ENCODE measurements around the gene ANKRD10. TPM values are rescaled to one million over a fixed set of nuclear protein-coding genes. Genes with fewer than 3 reads are reported as not detected.
A peak's percentile ranks its signal among the peaks of the same experiment; 100 is the strongest.

The ANKRD10 gene
- total RNA-seq, 1 experiment from 2014 or later: 132 TPM

GRCh38 chr13:110875241-110875640 lies 39.6 kb downstream of the ANKRD10 start:
- H3K36me3 ChIP-seq (ENCODE audit: control insufficient read depth, insufficient read depth, low read length): no peaks in the 10 kb centered on the region
- no peak for TF ChIP-seq CTCF (IDR thresholded peaks at IDR 0.05; ENCODE audit: insufficient read depth in 1 of 2, low read depth in 1 of 2, low read length in 1 of 2, severe bottlenecking in 1 of 2, unreplicated experiment in 1 of 2)
- Mint-ChIP-seq H3K36me3 (ENCODE audit: insufficient read depth, unreplicated experiment) (peaks cover 6% of the 10 kb centered on the region), H3K27ac (ENCODE audit: unreplicated experiment) (peak overlapping the region; percentile 55), H3K4me3 (ENCODE audit: unreplicated experiment) (no peak overlapping the region), H3K27me3 (ENCODE audit: insufficient read depth, unreplicated experiment) (no peaks in the 10 kb centered on the region), H3K4me1 (ENCODE audit: low read depth, unreplicated experiment) (peaks cover 5% of the 10 kb centered on the region), H3K9me3 (ENCODE audit: unreplicated experiment) (no peaks in the 10 kb centered on the region)
- intact Hi-C loops (cut with micrococcal nuclease; ENCODE audit: unreplicated experiment): loop anchor here (5.0 kb wide), 1 partner anchor 708 kb away; no protein-coding TSS in a partner anchor
- POLR2A ChIA-PET: no interaction called here
- peak overlapping the region; percentile 35 for H3K4me3 ChIP-seq (ENCODE audit: low read depth, low read length)
- no peaks in the 10 kb centered on the region for H3K27me3 ChIP-seq (replicated peaks; ENCODE audit: control insufficient read depth, insufficient read depth, low read length)
- CTCF ChIA-PET: no interaction called here
- BruUV-seq (replicated peaks): no TSS peak
- H3K4me1 ChIP-seq: peaks cover 19% of the 10 kb centered on the region; the same call in 1 of the 2 replicates
- no peaks in the 10 kb centered on the region for H3K9me3 ChIP-seq
- DNase-seq: no peak

- Histone ChIP-seq H3K27me3 (replicated peaks; ENCODE audit: control insufficient read depth, insufficient read depth, low read length) (no peaks in the 10 kb centered on the region), H3K4me1 (peaks cover 22% of the 10 kb centered on the region; the same call in 1 of the 2 replicates), H3K9me3 (no peaks in the 10 kb centered on the region), H3K4me3 (ENCODE audit: low read depth, low read length) (peak overlapping the region; percentile 35), H3K36me3 (ENCODE audit: control insufficient read depth, insufficient read depth, low read length) (no peaks in the 10 kb centered on the region)
- ChIA-PET POLR2A (no interaction called here), CTCF (no interaction called here)
- TF ChIP-seq CTCF (IDR thresholded peaks at IDR 0.05; ENCODE audit: insufficient read depth in 1 of 2, low read depth in 1 of 2, low read length in 1 of 2, severe bottlenecking in 1 of 2, unreplicated experiment in 1 of 2): no peak
- Mint-ChIP-seq H3K9me3 (ENCODE audit: unreplicated experiment) (no peaks in the 10 kb centered on the region), H3K27me3 (ENCODE audit: insufficient read depth, unreplicated experiment) (no peaks in the 10 kb centered on the region), H3K36me3 (ENCODE audit: insufficient read depth, unreplicated experiment) (peaks cover 6% of the 10 kb centered on the region), H3K4me1 (ENCODE audit: low read depth, unreplicated experiment) (peaks cover 5% of the 10 kb centered on the region), H3K4me3 (ENCODE audit: unreplicated experiment) (no peak overlapping the region), H3K27ac (ENCODE audit: unreplicated experiment) (peak overlapping the region; percentile 55)
- intact Hi-C loops (cut with micrococcal nuclease; ENCODE audit: unreplicated experiment): no loop called here
- no TSS peak for BruUV-seq (replicated peaks)
- DNase-seq: peak; percentile 81 to 84
Measured at GRCh38 chr13:110874508-110874960, 40.3 kb downstream of the ANKRD10 start.

- Histone ChIP-seq H3K4me3 (ENCODE audit: low read depth, low read length) (peak overlapping the region; percentile 35), H3K36me3 (ENCODE audit: control insufficient read depth, insufficient read depth, low read length) (no peaks in the 10 kb centered on the region), H3K4me1 (peaks cover 22% of the 10 kb centered on the region; the same call in 1 of the 2 replicates), H3K27me3 (replicated peaks; ENCODE audit: control insufficient read depth, insufficient read depth, low read length) (no peaks in the 10 kb centered on the region), H3K9me3 (no peaks in the 10 kb centered on the region)
- Mint-ChIP-seq H3K27ac (ENCODE audit: unreplicated experiment) (no peak overlapping the region), H3K27me3 (ENCODE audit: insufficient read depth, unreplicated experiment) (no peaks in the 10 kb centered on the region), H3K36me3 (ENCODE audit: insufficient read depth, unreplicated experiment) (peaks cover 6% of the 10 kb centered on the region), H3K9me3 (ENCODE audit: unreplicated experiment) (no peaks in the 10 kb centered on the region), H3K4me1 (ENCODE audit: low read depth, unreplicated experiment) (peaks cover 5% of the 10 kb centered on the region), H3K4me3 (ENCODE audit: unreplicated experiment) (no peak overlapping the region)
- CTCF ChIA-PET: no interaction called here
- intact Hi-C loops (cut with micrococcal nuclease; ENCODE audit: unreplicated experiment): no loop called here
- no peak for TF ChIP-seq CTCF (IDR thresholded peaks at IDR 0.05; ENCODE audit: insufficient read depth in 1 of 2, low read depth in 1 of 2, low read length in 1 of 2, severe bottlenecking in 1 of 2, unreplicated experiment in 1 of 2)
- no peak for DNase-seq
- no TSS peak for BruUV-seq (replicated peaks)
- POLR2A ChIA-PET: no interaction called here
Measured at GRCh38 chr13:110873639-110874507, 41.0 kb downstream of the ANKRD10 start.
